ENCODE data around the gene USP22. TPM values are rescaled to one million over a fixed set of nuclear protein-coding genes. Genes with fewer than 3 reads are reported as not detected.

The USP22 gene
- total RNA-seq, 1 experiment from 2014 or later: 210 TPM

GRCh38 chr17:21082001-21082436 is 39.2 kb upstream of the USP22 start:
- ATAC-seq: peak; percentile 85
- H3K4me3 ChIP-seq (replicated peaks in 1 of 2; ENCODE audit: low read depth in 1 of 2, low read length in 2 of 2): no peak overlapping the region
- DNase-seq (ENCODE audit: low read depth, low spot score): peak; percentile 48
- ChIA-PET RAD21 (ENCODE audit: low non-redundant PET in 1 of 2, low total read pairs in 2 of 2, uncharacterized antibody in 2 of 2, unreplicated experiment in 2 of 2) (no interaction called here), CTCF (no interaction called here), POLR2A (interaction anchor here (2.0 kb wide), 1 partner anchor 17 kb away, joined by 8 read pairs; no protein-coding TSS in a partner anchor)
- BruUV-seq (replicated peaks): no TSS peak
- H3K36me3 ChIP-seq (ENCODE audit: control insufficient read depth in 1 of 2, insufficient read depth in 2 of 2, low read length in 2 of 2): no peaks in the 10 kb centered on the region
- H3K9ac ChIP-seq (ENCODE audit: low read length): no peak overlapping the region
- intact Hi-C loops (cut with micrococcal nuclease): no loop called here
- H3K27me3 ChIP-seq (ENCODE audit: insufficient read depth, low read length): no peaks in the 10 kb centered on the region
- no peak overlapping the region for H3K27ac ChIP-seq (ENCODE audit: low read depth, low read length)
- H3K9me2 ChIP-seq (ENCODE audit: insufficient read depth): no peaks in the 10 kb centered on the region
- no peaks in the 10 kb centered on the region for H3K79me2 ChIP-seq (ENCODE audit: insufficient read depth, low read length)
- no peak overlapping the region for H2AFZ ChIP-seq (ENCODE audit: low read depth, low read length, poor library complexity, severe bottlenecking)
- peak overlapping the region; percentile 17 for H3K4me2 ChIP-seq (ENCODE audit: low read length)
- no peaks in the 10 kb centered on the region for H3K9me3 ChIP-seq (ENCODE audit: control insufficient read depth in 1 of 2, insufficient read depth in 1 of 2, low read depth in 1 of 2, low read length in 2 of 2)
- H3K4me1 ChIP-seq (ENCODE audit: control insufficient read depth in 1 of 2, insufficient read depth in 2 of 2, low read length in 2 of 2): peaks cover 0 to 6% of the 10 kb centered on the region in 2 experiments; a peak in 1 of 4 replicates
- no peaks in the 10 kb centered on the region for H4K20me1 ChIP-seq (ENCODE audit: insufficient read depth)
- no peak for TF ChIP-seq REST (IDR thresholded peaks at IDR 0.05; ENCODE audit: low read depth)
- TF ChIP-seq YY1 (IDR thresholded peaks at IDR 0.05; ENCODE audit: extremely low read depth, insufficient replicate concordance, low read depth, low read length): no peak
- TF ChIP-seq ZFX (IDR thresholded peaks at IDR 0.05): no peak
- TF ChIP-seq ZNF274 (IDR thresholded peaks at IDR 0.05; ENCODE audit: low read depth, low read length): no peak
- no peak for TF ChIP-seq SRF (IDR thresholded peaks at IDR 0.05; ENCODE audit: low read depth)
- no peak for TF ChIP-seq SIN3A (IDR thresholded peaks at IDR 0.05; ENCODE audit: low read depth)
- no peak for TF ChIP-seq EZH2phosphoT487 (IDR thresholded peaks at IDR 0.05; ENCODE audit: borderline replicate concordance)
- TF ChIP-seq POLR2AphosphoS5 (IDR thresholded peaks at IDR 0.05; ENCODE audit: low read depth, low read length): no peak
- no peak for TF ChIP-seq FOSL1 (IDR thresholded peaks at IDR 0.05; ENCODE audit: low read depth)
- no peak for TF ChIP-seq ATF3 (IDR thresholded peaks at IDR 0.05)
